ENCODE measurements around the gene SOST. TPM values are rescaled to one million over a fixed set of nuclear protein-coding genes. Genes with fewer than 3 reads are reported as not detected.

Gene SOST
- total RNA-seq, 1 donor from 2014 or later, result not detected

DNA sequence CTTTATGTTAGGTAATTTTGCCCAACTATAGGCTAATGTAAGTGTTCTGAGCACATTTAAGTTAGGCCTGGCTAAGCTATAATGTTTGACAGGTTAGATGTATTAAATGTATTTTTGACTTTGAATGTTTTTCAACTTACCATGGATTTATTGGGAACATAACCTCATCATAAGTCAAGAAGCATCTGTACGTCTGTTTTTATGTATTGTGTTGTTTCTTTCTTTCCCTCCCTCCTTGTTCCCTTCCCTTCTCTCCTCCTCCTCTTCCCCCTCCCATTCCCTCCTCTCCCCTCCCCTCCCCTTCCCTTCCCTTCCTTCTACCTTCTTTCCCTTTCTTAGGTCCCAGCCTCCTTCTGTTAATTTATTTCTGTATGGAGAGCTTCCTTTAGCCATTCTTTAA, 30.9 kb upstream of the SOST start:
- H3K27ac Mint-ChIP-seq (ENCODE audit: unreplicated experiment), result no peak overlapping the region
- H3K4me1 Mint-ChIP-seq (ENCODE audit: low read depth), result peaks cover 5% of the 10 kb centered on the region
- H3K4me3 Mint-ChIP-seq (ENCODE audit: unreplicated experiment), result no peak overlapping the region
- peaks cover 3% of the 10 kb centered on the region for H3K36me3 Mint-ChIP-seq (ENCODE audit: low read depth)
- peaks cover 9% of the 10 kb centered on the region for H3K9me3 Mint-ChIP-seq (ENCODE audit: low read depth)
- TF ChIP-seq, protein P1, sequence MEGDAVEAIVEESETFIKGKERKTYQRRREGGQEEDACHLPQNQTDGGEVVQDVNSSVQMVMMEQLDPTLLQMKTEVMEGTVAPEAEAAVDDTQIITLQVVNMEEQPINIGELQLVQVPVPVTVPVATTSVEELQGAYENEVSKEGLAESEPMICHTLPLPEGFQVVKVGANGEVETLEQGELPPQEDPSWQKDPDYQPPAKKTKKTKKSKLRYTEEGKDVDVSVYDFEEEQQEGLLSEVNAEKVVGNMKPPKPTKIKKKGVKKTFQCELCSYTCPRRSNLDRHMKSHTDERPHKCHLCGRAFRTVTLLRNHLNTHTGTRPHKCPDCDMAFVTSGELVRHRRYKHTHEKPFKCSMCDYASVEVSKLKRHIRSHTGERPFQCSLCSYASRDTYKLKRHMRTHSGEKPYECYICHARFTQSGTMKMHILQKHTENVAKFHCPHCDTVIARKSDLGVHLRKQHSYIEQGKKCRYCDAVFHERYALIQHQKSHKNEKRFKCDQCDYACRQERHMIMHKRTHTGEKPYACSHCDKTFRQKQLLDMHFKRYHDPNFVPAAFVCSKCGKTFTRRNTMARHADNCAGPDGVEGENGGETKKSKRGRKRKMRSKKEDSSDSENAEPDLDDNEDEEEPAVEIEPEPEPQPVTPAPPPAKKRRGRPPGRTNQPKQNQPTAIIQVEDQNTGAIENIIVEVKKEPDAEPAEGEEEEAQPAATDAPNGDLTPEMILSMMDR (IDR thresholded peaks at IDR 0.05), result no peak
- no peak for DNase-seq (ENCODE audit: low spot score)
- H3K27me3 Mint-ChIP-seq (ENCODE audit: low read depth), result no peaks in the 10 kb centered on the region

DNA sequence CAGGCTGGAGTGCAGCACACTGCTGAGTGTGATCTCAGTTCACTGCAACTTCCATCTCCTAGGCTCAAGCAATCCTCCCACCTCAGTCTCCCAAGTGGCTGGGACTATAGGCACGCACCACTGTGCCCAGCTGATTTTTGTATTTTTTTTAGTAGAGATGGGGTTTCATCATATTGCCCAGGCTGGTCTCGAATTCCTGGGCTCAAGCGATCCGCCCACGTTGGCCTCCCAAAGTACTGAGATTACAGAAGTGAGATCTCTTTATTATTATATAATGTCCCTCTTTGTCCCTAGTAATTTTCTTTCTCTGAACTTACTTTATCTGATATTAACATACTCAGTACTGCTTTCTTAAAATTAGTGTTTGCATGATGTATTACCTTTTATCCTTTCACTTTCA, 29.9 kb upstream of the SOST start:
- DNase-seq (ENCODE audit: low spot score), result no peak
- Mint-ChIP-seq H3K4me1 (ENCODE audit: low read depth) (peaks cover 13% of the 10 kb centered on the region), H3K27ac (ENCODE audit: unreplicated experiment) (no peak overlapping the region), H3K36me3 (ENCODE audit: low read depth) (peaks cover 2% of the 10 kb centered on the region), H3K4me3 (ENCODE audit: unreplicated experiment) (no peak overlapping the region), H3K27me3 (ENCODE audit: low read depth) (no peaks in the 10 kb centered on the region), H3K9me3 (ENCODE audit: low read depth) (peaks cover 3% of the 10 kb centered on the region)
- TF ChIP-seq, protein P1 (IDR thresholded peaks at IDR 0.05), result no peak

DNA sequence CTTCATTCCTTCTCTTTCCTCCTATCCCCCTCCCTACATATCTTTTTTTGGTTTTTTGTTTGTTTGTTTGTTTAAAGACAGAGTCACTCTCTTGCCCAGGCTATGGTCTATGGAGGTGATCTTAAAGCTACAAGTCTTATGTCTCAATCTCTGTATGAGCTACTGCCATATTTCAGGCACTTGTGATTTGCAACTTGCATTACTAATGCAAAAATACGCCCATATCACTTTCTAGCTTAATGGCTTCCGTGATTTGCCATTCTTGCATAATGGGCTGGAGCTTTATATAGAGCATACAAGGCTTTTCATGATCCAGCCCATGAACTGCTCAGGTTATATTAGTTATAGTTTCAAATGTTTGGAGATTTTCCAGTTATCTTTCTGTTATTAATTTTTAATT, 29.1 kb upstream of the SOST start:
- no peaks in the 10 kb centered on the region for H3K9me3 Mint-ChIP-seq (ENCODE audit: low read depth)
- H3K4me3 Mint-ChIP-seq (ENCODE audit: unreplicated experiment), result no peak overlapping the region
- no peak for DNase-seq (ENCODE audit: low spot score)
- TF ChIP-seq, protein P1 (IDR thresholded peaks at IDR 0.05), result no peak
- H3K4me1 Mint-ChIP-seq (ENCODE audit: low read depth), result peaks cover 14% of the 10 kb centered on the region
- no peak overlapping the region for H3K27ac Mint-ChIP-seq (ENCODE audit: unreplicated experiment)
- H3K36me3 Mint-ChIP-seq (ENCODE audit: low read depth), result no peaks in the 10 kb centered on the region
- H3K27me3 Mint-ChIP-seq (ENCODE audit: low read depth), result no peaks in the 10 kb centered on the region

DNA sequence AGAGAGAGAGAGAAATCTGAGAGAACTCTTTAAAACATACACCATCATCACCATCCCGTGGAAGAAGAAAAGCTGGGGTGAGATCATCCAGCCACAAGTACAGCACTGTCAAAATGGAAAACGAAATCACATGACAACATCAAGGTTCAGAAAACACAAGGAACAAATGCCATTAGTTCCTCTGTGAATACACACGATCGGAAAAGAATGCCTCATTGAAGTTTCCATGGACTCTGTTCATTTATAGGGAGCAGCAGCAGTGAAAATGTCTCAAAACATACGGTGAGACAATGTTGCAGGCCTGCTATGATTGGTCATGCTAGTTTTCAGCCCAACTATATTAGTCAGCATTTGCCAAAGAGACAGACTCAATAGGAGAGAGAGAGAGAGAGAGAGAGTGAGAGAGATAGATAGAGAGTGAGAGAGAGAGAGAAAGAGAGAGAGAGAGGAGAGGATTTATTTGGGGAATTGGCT, 26.1 kb upstream of the SOST start:
- no peak overlapping the region for H3K4me3 Mint-ChIP-seq (ENCODE audit: unreplicated experiment)
- TF ChIP-seq, protein P1 (IDR thresholded peaks at IDR 0.05), result no peak
- no peaks in the 10 kb centered on the region for H3K27me3 Mint-ChIP-seq (ENCODE audit: low read depth)
- H3K9me3 Mint-ChIP-seq (ENCODE audit: low read depth), result no peaks in the 10 kb centered on the region
- no peaks in the 10 kb centered on the region for H3K36me3 Mint-ChIP-seq (ENCODE audit: low read depth)
- H3K4me1 Mint-ChIP-seq (ENCODE audit: low read depth), result peaks cover 14% of the 10 kb centered on the region
- DNase-seq (ENCODE audit: low spot score), result no peak
- peak overlapping the region; percentile 24 for H3K27ac Mint-ChIP-seq (ENCODE audit: unreplicated experiment)

DNA sequence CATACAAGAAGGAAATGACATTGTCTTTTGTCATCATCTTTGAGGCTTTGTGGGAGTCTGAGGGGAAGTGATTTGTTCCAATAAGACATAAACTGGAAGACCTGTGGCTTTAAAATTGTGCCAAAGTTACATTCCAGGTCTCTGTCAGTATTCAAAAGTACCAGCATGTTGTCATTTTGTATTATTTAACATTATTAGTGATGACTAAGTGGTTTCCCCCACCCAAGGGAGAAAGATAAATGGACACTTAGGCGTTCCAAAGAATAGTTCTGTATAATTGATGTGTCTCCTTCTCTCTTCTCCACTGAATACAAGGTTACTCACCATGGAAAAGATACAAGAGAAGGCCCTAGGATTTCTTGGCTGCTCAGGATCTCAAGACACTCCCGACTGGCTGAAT, 25.5 kb upstream of the SOST start:
- Mint-ChIP-seq H3K27me3 (ENCODE audit: low read depth) (no peaks in the 10 kb centered on the region), H3K4me3 (ENCODE audit: unreplicated experiment) (no peak overlapping the region), H3K36me3 (ENCODE audit: low read depth) (no peaks in the 10 kb centered on the region), H3K9me3 (ENCODE audit: low read depth) (no peaks in the 10 kb centered on the region), H3K4me1 (ENCODE audit: low read depth) (peaks cover 17% of the 10 kb centered on the region), H3K27ac (ENCODE audit: unreplicated experiment) (peak overlapping the region; percentile 24)
- DNase-seq (ENCODE audit: low spot score), result no peak
- TF ChIP-seq, protein P1 (IDR thresholded peaks at IDR 0.05), result no peak

All from chondrocyte (in vitro differentiated cells).